Right lobe of liver (tissue), 6 donors: ENCODE data around the gene CACNA1E. TPM values are rescaled to one million over a fixed set of nuclear protein-coding genes. Genes with fewer than 3 reads are reported as not detected.

Experiments
- ATAC-seq, 4 donors: fragments of 200-7000 bp; cut with Tn5 transposase; one replicate each; pipeline ENCODE4 v1.9.1; 2020; ENCODE audit warnings: mild to moderate bottlenecking in 4 of 4, moderate library complexity in 4 of 4
- DNase-seq, 3 donors: peaks; one replicate each; pipeline ENCODE4 v3.0.0-alpha.2; 2020
- H3K27ac ChIP-seq, 3 donors: fragments of 200-600 bp; one replicate each; pipeline ENCODE4 v1.8.0; 2022
- H3K27me3 ChIP-seq, 2 donors: fragments of 200-600 bp; one replicate each; pipeline ENCODE4 v1.8.0; 2022
- H3K36me3 ChIP-seq, 4 donors: fragments of 200-600 bp; sonication (generic) in 1 of 4; one replicate each; pipeline versions ENCODE4 v1.5.1 to v1.8.0; 2017 to 2022; ENCODE audit warnings: control low read depth in 1 of 4
- H3K4me1 ChIP-seq, 4 donors: fragments of 200-600 bp; sonication (generic) in 1 of 4; one replicate each; pipeline versions ENCODE4 v1.5.1 to v1.8.0; 2017 to 2022; ENCODE audit warnings: control low read depth in 1 of 4
- H3K4me3 ChIP-seq, 3 donors: fragments of 200-600 bp; one replicate each; pipeline ENCODE4 v1.8.0; 2022
- H3K9me3 ChIP-seq, 4 donors: fragments of 200-600 bp; sonication (generic) in 1 of 4; one replicate each; pipeline versions ENCODE4 v1.5.1 to v1.8.0; 2017 to 2022; ENCODE audit warnings: control low read depth in 1 of 4
- POLR2A ChIP-seq: fragments of 450-650 bp; IDR thresholded peaks from one replicate; pipeline ENCODE4 v1.6.1; 2017; ENCODE audit warnings: antibody characterized with exemption, mild to moderate bottlenecking
- WGBS: methylation state at CpG from one replicate; pipeline ENCODE4 v1.1.6; 2018; ENCODE audit warnings: low coverage, low lambda C conversion rate; ENCODE audit not compliant: insufficient coverage; ENCODE audit errors: missing lambda C conversion rate; 5-methylcytosine and 5-hydroxymethylcytosine counted together
- intact Hi-C, 2 donors: fragments of 100-400 bp; cut with DNase I; formaldehyde crosslinking; loops; one replicate each; pipeline versions ENCODE4 v1.11.2 to v1.14.1; 2022
- total RNA-seq, 6 experiments: library from RNA; depleted of rRNA in 2 of 6; stranded (reverse); fragments of >200 nt in 2 of 6; fragmentation: NEBNext Ultra II Directional in 3 of 6; extraction: Animal tissue kit (Norgen Biotek cat#: 25700) in 3 of 6; gene quantifications; one replicate each; pipeline versions ENCODE4 v1.1.0 to v1.2.4, GENCODE V29; 2016 to 2023
- TF ChIP-seq, protein P1 (sequence below), 4 donors: fragments of 200-600 bp in 3 of 4; fragments of 450-650 bp in 1 of 4; IDR thresholded peaks; one replicate each; pipeline versions ENCODE4 v1.5.1 to v1.8.0; 2016 to 2022; ENCODE audit warnings: antibody characterized with exemption in 4 of 4, mild to moderate bottlenecking in 2 of 4
- donor health status: DM: no; HTN: yes; CAD: no.
- donor health status: DM: no; HTN: no; CAD: no.
- donor health status: DM: no; HTN: no; CAD: no.
- donor health status: DM: no; HTN: yes; CAD: no.
- donor health status: DM: no; HTN: yes; CAD: no.

CACNA1E gene
- total RNA-seq, 6 experiments from 2014 or later = 0.05 to 0.09 (median 0.06) TPM; not detected in 2

GRCh38 chr1:181680871-181681270, 197.6 kb downstream of the CACNA1E start:
- no peaks in the 10 kb centered on the region for H3K9me3 ChIP-seq
- no peaks in the 10 kb centered on the region for H3K36me3 ChIP-seq
- H3K27me3 ChIP-seq = no peaks in the 10 kb centered on the region
- no peak overlapping the region for H3K4me3 ChIP-seq
- 49% methylated on average over 5 of the region's 7 CpGs for WGBS
- no peak overlapping the region for H3K27ac ChIP-seq
- TF ChIP-seq, protein P1, sequence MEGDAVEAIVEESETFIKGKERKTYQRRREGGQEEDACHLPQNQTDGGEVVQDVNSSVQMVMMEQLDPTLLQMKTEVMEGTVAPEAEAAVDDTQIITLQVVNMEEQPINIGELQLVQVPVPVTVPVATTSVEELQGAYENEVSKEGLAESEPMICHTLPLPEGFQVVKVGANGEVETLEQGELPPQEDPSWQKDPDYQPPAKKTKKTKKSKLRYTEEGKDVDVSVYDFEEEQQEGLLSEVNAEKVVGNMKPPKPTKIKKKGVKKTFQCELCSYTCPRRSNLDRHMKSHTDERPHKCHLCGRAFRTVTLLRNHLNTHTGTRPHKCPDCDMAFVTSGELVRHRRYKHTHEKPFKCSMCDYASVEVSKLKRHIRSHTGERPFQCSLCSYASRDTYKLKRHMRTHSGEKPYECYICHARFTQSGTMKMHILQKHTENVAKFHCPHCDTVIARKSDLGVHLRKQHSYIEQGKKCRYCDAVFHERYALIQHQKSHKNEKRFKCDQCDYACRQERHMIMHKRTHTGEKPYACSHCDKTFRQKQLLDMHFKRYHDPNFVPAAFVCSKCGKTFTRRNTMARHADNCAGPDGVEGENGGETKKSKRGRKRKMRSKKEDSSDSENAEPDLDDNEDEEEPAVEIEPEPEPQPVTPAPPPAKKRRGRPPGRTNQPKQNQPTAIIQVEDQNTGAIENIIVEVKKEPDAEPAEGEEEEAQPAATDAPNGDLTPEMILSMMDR (IDR thresholded peaks at IDR 0.05) = no peak
- intact Hi-C loops = no loop called here
- no peaks in the 10 kb centered on the region for H3K4me1 ChIP-seq
- DNase-seq (no peak), ATAC-seq (no peak)

GRCh38 chr1:181685211-181685610, 201.9 kb downstream of the CACNA1E start:
- intact Hi-C loops = no loop called here
- DNase-seq = no peak
- H3K27ac ChIP-seq = no peak overlapping the region
- TF ChIP-seq POLR2A = no peak
- TF ChIP-seq, protein P1 (IDR thresholded peaks at IDR 0.05) = no peak
- H3K4me1 ChIP-seq = no peaks in the 10 kb centered on the region
- 49% methylated on average over 2 of the region's 2 CpGs for WGBS
- H3K27me3 ChIP-seq = no peaks in the 10 kb centered on the region
- H3K4me3 ChIP-seq = no peak overlapping the region
- H3K9me3 ChIP-seq = no peaks in the 10 kb centered on the region
- H3K36me3 ChIP-seq = no peaks in the 10 kb centered on the region
- no peak for ATAC-seq

DNA sequence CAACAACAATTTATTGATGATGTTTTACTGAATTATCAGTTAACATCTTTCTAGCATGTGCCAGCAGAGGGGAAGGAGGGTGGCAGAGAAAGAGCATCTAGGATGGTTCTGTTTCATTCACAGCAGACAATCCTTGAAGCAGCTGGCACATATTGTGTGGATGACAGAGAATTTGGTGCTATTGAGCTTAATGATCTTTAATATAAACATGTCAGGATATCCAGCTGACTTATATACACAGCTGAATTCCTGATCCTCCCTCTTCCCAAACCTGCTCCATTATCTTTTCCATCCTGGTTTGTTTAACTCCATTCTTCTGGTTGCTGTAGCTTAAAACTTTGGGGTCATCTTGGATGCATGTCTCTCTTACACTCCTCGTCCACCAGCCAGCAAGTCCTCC, 218.6 kb downstream of the CACNA1E start:
- no peak for ATAC-seq
- WGBS = no CpG with 5 or more reads among the region's 1 CpG
- TF ChIP-seq, protein P1 (IDR thresholded peaks at IDR 0.05) = no peak
- TF ChIP-seq POLR2A = no peak
- intact Hi-C loops = no loop called here
- Histone ChIP-seq H3K9me3 (no peaks in the 10 kb centered on the region), H3K4me3 (no peak overlapping the region), H3K4me1 (no peaks in the 10 kb centered on the region), H3K27me3 (no peaks in the 10 kb centered on the region), H3K27ac (no peak overlapping the region), H3K36me3 (no peaks in the 10 kb centered on the region)
- no peak for DNase-seq

DNA sequence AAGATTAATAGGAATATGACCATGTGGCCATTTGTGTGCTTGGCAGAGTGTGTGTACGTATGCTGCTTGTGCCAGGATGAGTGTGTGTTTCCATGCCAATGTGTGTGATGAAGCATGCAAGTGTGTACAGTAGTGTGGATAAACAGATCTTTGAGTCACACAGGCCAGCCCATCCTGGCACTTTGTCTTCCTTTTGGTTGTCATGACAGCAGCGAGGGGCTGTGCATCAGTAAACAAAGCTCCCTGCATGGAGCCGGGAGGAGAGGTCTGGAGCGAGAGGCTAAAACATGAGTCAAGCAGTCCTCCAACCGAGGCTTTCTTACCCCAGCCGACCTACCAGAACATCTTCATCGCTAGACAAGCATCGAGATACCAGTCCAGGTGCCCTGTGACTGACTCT, 221.2 kb downstream of the CACNA1E start:
- intact Hi-C loops = no loop called here
- ATAC-seq = no peak
- Histone ChIP-seq H3K4me3 (no peak overlapping the region), H3K27ac (no peak overlapping the region), H3K9me3 (no peaks in the 10 kb centered on the region), H3K4me1 (no peaks in the 10 kb centered on the region), H3K36me3 (no peaks in the 10 kb centered on the region), H3K27me3 (no peaks in the 10 kb centered on the region)
- no peak for DNase-seq
- 46% methylated on average over 3 of the region's 8 CpGs for whole genome bisulfite sequencing
- TF ChIP-seq POLR2A = no peak
- TF ChIP-seq, protein P1 (IDR thresholded peaks at IDR 0.05) = no peak

DNA sequence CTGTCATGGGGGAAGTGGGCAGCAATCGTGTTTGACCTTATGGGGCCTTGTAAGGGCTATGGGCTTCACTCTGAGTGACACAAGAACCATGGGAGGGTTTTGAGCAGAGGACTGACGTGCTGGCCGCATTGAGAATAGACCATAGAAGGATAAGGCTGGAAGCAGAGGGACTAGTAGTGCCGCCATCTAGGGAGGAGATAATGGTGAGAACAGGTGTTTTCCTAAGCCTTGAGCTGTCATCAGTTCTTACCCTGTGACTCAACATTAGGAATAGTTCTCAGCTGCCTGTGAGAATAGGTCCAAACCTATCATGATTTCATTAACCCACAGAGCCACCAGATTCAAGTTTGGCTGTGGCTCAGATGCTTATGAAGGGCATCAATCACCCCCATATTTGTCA, 228.5 kb downstream of the CACNA1E start:
- no peak overlapping the region for H3K27ac ChIP-seq
- intact Hi-C loops = no loop called here
- no peaks in the 10 kb centered on the region for H3K9me3 ChIP-seq
- WGBS = 71% methylated on average over 4 of the region's 4 CpGs
- DNase-seq (no peak), ATAC-seq (no peak)
- H3K36me3 ChIP-seq = no peaks in the 10 kb centered on the region
- H3K27me3 ChIP-seq = no peaks in the 10 kb centered on the region
- TF ChIP-seq, protein P1 (IDR thresholded peaks at IDR 0.05) = no peak
- no peak for TF ChIP-seq POLR2A
- no peak overlapping the region for H3K4me3 ChIP-seq
- H3K4me1 ChIP-seq = no peaks in the 10 kb centered on the region
